IPS-20b (cell line): ENCODE measurements around the gene CCNI.
"Not testable (repeated sequence)": the region's sequence is repeated elsewhere in the genome, so short reads cannot be mapped to it uniquely, and the experiment has no call there.

Source experiments
- H3K27ac ChIP-seq: one replicate; pipeline ENCODE4 v1.5.1; 2013; ENCODE audit warnings: low read length
- H3K27me3 ChIP-seq: 2 replicates; pipeline ENCODE4 v1.6.1; 2013; ENCODE audit warnings: mild to moderate bottlenecking, low read length, inconsistent platforms; ENCODE audit not compliant: insufficient read depth
- H3K36me3 ChIP-seq: 2 replicates; pipeline ENCODE4 v1.6.1; 2013; ENCODE audit warnings: low read depth, mild to moderate bottlenecking, inconsistent platforms, low read length, moderate library complexity; ENCODE audit not compliant: insufficient read depth
- H3K4me1 ChIP-seq: 2 replicates; pipeline ENCODE4 v1.6.1; 2013; ENCODE audit warnings: mild to moderate bottlenecking, control low read depth, inconsistent platforms, low read length, moderate library complexity; ENCODE audit not compliant: insufficient read depth
- H3K4me3 ChIP-seq: 2 replicates; pipeline ENCODE4 v1.5.1; 2013; ENCODE audit warnings: mild to moderate bottlenecking, low read length, inconsistent platforms
- H3K9ac ChIP-seq: 2 replicates; pipeline ENCODE4 v1.6.1; 2013; ENCODE audit warnings: low read depth, mild to moderate bottlenecking, inconsistent platforms, low read length, moderate library complexity
- H3K9me3 ChIP-seq: 2 replicates; pipeline ENCODE4 v1.6.1; 2013; ENCODE audit warnings: mild to moderate bottlenecking, low read depth, low read length, inconsistent platforms; ENCODE audit not compliant: insufficient read depth

Gene CCNI

GRCh38 chr4:77078401-77078800 is 2.6 kb upstream of the CCNI start:
- no peak overlapping the region for H3K9ac ChIP-seq
- H3K27me3 ChIP-seq = no peaks in the 10 kb centered on the region
- no peaks in the 10 kb centered on the region for H3K9me3 ChIP-seq
- H3K4me3 ChIP-seq = no peak overlapping the region
- H3K36me3 ChIP-seq = no peaks in the 10 kb centered on the region
- peaks cover 13% of the 10 kb centered on the region; the same call in 1 of the 2 replicates for H3K4me1 ChIP-seq
- no peak overlapping the region for H3K27ac ChIP-seq

- no peaks in the 10 kb centered on the region for H3K27me3 ChIP-seq
- H3K9me3 ChIP-seq = no peaks in the 10 kb centered on the region
- H3K4me1 ChIP-seq = peaks cover 14% of the 10 kb centered on the region; the same call in 1 of the 2 replicates
- H3K4me3 ChIP-seq = peak overlapping the region; percentile 90
- H3K9ac ChIP-seq = peak overlapping the region; percentile 98
- no peaks in the 10 kb centered on the region for H3K36me3 ChIP-seq
- H3K27ac ChIP-seq = peak overlapping the region; percentile 31
Observed at GRCh38 chr4:77076889-77077635, 1.3 kb upstream of the CCNI start.

- no peaks in the 10 kb centered on the region for H3K9me3 ChIP-seq
- H3K4me1 ChIP-seq = peaks cover 14% of the 10 kb centered on the region; the same call in 1 of the 2 replicates
- no peaks in the 10 kb centered on the region for H3K27me3 ChIP-seq
- H3K27ac ChIP-seq = peak overlapping the region; percentile 100
- peak overlapping the region; percentile 98 for H3K9ac ChIP-seq
- H3K36me3 ChIP-seq = no peaks in the 10 kb centered on the region
- peak overlapping the region; percentile 90 for H3K4me3 ChIP-seq
Observed at GRCh38 chr4:77074981-77075855, 571 bp downstream of the CCNI start.

GRCh38 chr4:77074381-77074831 is 1.4 kb downstream of the CCNI start:
- Histone ChIP-seq H3K4me3 (peak overlapping the region; percentile 90), H3K27ac (no peak overlapping the region), H3K27me3 (no peaks in the 10 kb centered on the region), H3K9ac (peak overlapping the region; percentile 67; the same call in 1 of the 2 replicates), H3K36me3 (no peaks in the 10 kb centered on the region), H3K9me3 (no peaks in the 10 kb centered on the region), H3K4me1 (peaks cover 14% of the 10 kb centered on the region; the same call in 1 of the 2 replicates)

GRCh38 chr4:77073981-77074380 is 1.8 kb downstream of the CCNI start:
- Histone ChIP-seq H3K9me3 (no peaks in the 10 kb centered on the region), H3K9ac (peak overlapping the region; percentile 67; the same call in 1 of the 2 replicates), H3K4me1 (peaks cover 14% of the 10 kb centered on the region; the same call in 1 of the 2 replicates), H3K27me3 (no peaks in the 10 kb centered on the region), H3K27ac (no peak overlapping the region), H3K36me3 (no peaks in the 10 kb centered on the region), H3K4me3 (peak overlapping the region; percentile 90)

- Histone ChIP-seq H3K27me3 (no peaks in the 10 kb centered on the region), H3K9ac (peak overlapping the region; percentile 67; the same call in 1 of the 2 replicates), H3K9me3 (no peaks in the 10 kb centered on the region), H3K36me3 (no peaks in the 10 kb centered on the region), H3K4me3 (peak overlapping the region; percentile 90), H3K27ac (no peak overlapping the region), H3K4me1 (peaks cover 14% of the 10 kb centered on the region; the same call in 1 of the 2 replicates)
Observed at GRCh38 chr4:77073106-77073809, 2.5 kb downstream of the CCNI start.

GRCh38 chr4:77072195-77072753 is 3.5 kb downstream of the CCNI start:
- Histone ChIP-seq H3K36me3 (no peaks in the 10 kb centered on the region; the same call in 1 of the 2 replicates), H3K27me3 (no peaks in the 10 kb centered on the region), H3K9ac (no peak overlapping the region), H3K9me3 (no peaks in the 10 kb centered on the region), H3K4me1 (peaks cover 12% of the 10 kb centered on the region; the same call in 1 of the 2 replicates), H3K27ac (no peak overlapping the region), H3K4me3 (peak overlapping the region; percentile 90; the same call in 1 of the 2 replicates)

GRCh38 chr4:77069514-77069913 is 6.3 kb downstream of the CCNI start:
- Histone ChIP-seq H3K4me1 (peaks cover 10% of the 10 kb centered on the region; the same call in 1 of the 2 replicates), H3K36me3 (peaks cover 19% of the 10 kb centered on the region)
- H3K4me3 ChIP-seq, H3K27me3 ChIP-seq, H3K9ac ChIP-seq, H3K27ac ChIP-seq, H3K9me3 ChIP-seq: not testable (repeated sequence)

GRCh38 chr4:77065382-77065781 is 10.4 kb downstream of the CCNI start:
- no peak overlapping the region for H3K9ac ChIP-seq
- H3K27me3 ChIP-seq = no peaks in the 10 kb centered on the region
- H3K27ac ChIP-seq = no peak overlapping the region
- no peaks in the 10 kb centered on the region for H3K4me1 ChIP-seq
- no peaks in the 10 kb centered on the region for H3K9me3 ChIP-seq
- no peak overlapping the region for H3K4me3 ChIP-seq
- peaks cover 54% of the 10 kb centered on the region for H3K36me3 ChIP-seq

- Histone ChIP-seq H3K9ac (no peak overlapping the region), H3K4me3 (no peak overlapping the region), H3K4me1 (no peaks in the 10 kb centered on the region), H3K36me3 (peaks cover 79% of the 10 kb centered on the region), H3K27ac (no peak overlapping the region), H3K9me3 (no peaks in the 10 kb centered on the region), H3K27me3 (no peaks in the 10 kb centered on the region)
Observed at GRCh38 chr4:77062856-77063255, 12.9 kb downstream of the CCNI start.

GRCh38 chr4:77052352-77052751 is 23.4 kb downstream of the CCNI start:
- Histone ChIP-seq H3K9ac (no peak overlapping the region), H3K27ac (no peak overlapping the region), H3K9me3 (no peaks in the 10 kb centered on the region), H3K36me3 (peaks cover 97% of the 10 kb centered on the region), H3K4me1 (no peaks in the 10 kb centered on the region), H3K27me3 (no peaks in the 10 kb centered on the region), H3K4me3 (no peak overlapping the region)
